Stimulated activated memory B cell treated with anti-CD40 and anti-IgM and Interleukin-4, amounts not matched to agents 10 μg/mL and 1 μg/mL and 100 μg/mL, for 72 hours (primary cell): Measurements from ENCODE around the gene GABRA5.
A peak's percentile ranks its signal among the peaks of the same experiment; 100 is the strongest.
"Not testable (repeated sequence)": the region's sequence is repeated elsewhere in the genome, so short reads cannot be mapped to it uniquely, and the experiment has no call there.

ENCODE experiments used
- ATAC-seq: fragments of 150-1000 bp; cut with Tn5 transposase; 2 replicates; pipeline ENCODE4 v1.10.0; 2021
- H3K27ac Mint-ChIP-seq: one replicate; pipeline ENCODE4 v1.8.0; 2022; ENCODE audit warnings: mild to moderate bottlenecking, mixed read lengths
- H3K27me3 Mint-ChIP-seq: one replicate; pipeline ENCODE4 v1.8.0; 2022; ENCODE audit warnings: mixed read lengths
- H3K36me3 Mint-ChIP-seq: one replicate; pipeline ENCODE4 v1.8.0; 2022; ENCODE audit warnings: mixed read lengths
- H3K4me1 Mint-ChIP-seq: one replicate; pipeline ENCODE4 v1.8.0; 2022; ENCODE audit warnings: mixed read lengths
- H3K4me3 Mint-ChIP-seq: one replicate; pipeline ENCODE4 v1.8.0; 2022; ENCODE audit warnings: mild to moderate bottlenecking, moderate library complexity, mixed read lengths
- H3K9me3 Mint-ChIP-seq: one replicate; pipeline ENCODE4 v1.8.0; 2022; ENCODE audit warnings: mixed read lengths

Gene GABRA5

GRCh38 chr15:26890451-26890850, 23.6 kb downstream of the GABRA5 start:
- Mint-ChIP-seq H3K4me3 (no peak overlapping the region), H3K27me3 (peaks cover 8% of the 10 kb centered on the region), H3K36me3 (no peaks in the 10 kb centered on the region), H3K27ac (no peak overlapping the region), H3K4me1 (no peaks in the 10 kb centered on the region), H3K9me3 (peaks cover 8% of the 10 kb centered on the region)
- ATAC-seq = no peak

GRCh38 chr15:26890988-26891387, 24.1 kb downstream of the GABRA5 start:
- Mint-ChIP-seq H3K4me1 (no peaks in the 10 kb centered on the region), H3K36me3 (no peaks in the 10 kb centered on the region), H3K27me3 (peaks cover 8% of the 10 kb centered on the region), H3K27ac (no peak overlapping the region), H3K4me3 (no peak overlapping the region), H3K9me3 (peaks cover 10% of the 10 kb centered on the region)
- ATAC-seq = no peak

GRCh38 chr15:26891448-26892181, 24.8 kb downstream of the GABRA5 start:
- Mint-ChIP-seq H3K9me3 (peaks cover 10% of the 10 kb centered on the region), H3K36me3 (no peaks in the 10 kb centered on the region), H3K4me3 (no peak overlapping the region), H3K4me1 (no peaks in the 10 kb centered on the region), H3K27me3 (peaks cover 8% of the 10 kb centered on the region), H3K27ac (no peak overlapping the region)
- ATAC-seq = peak; percentile 35

GRCh38 chr15:26892182-26892518, 25.3 kb downstream of the GABRA5 start:
- H3K9me3 Mint-ChIP-seq = peaks cover 10% of the 10 kb centered on the region
- no peaks in the 10 kb centered on the region for H3K36me3 Mint-ChIP-seq
- no peak overlapping the region for H3K27ac Mint-ChIP-seq
- H3K27me3 Mint-ChIP-seq = peaks cover 8% of the 10 kb centered on the region
- no peak for ATAC-seq
- H3K4me3 Mint-ChIP-seq = no peak overlapping the region
- H3K4me1 Mint-ChIP-seq = no peaks in the 10 kb centered on the region

- Mint-ChIP-seq H3K4me1 (no peaks in the 10 kb centered on the region), H3K27ac (no peak overlapping the region), H3K27me3 (peaks cover 8% of the 10 kb centered on the region), H3K36me3 (no peaks in the 10 kb centered on the region), H3K9me3 (peaks cover 10% of the 10 kb centered on the region), H3K4me3 (no peak overlapping the region)
- ATAC-seq = no peak
Observed at GRCh38 chr15:26892678-26893077, 25.8 kb downstream of the GABRA5 start.

GRCh38 chr15:26893351-26894065, 26.6 kb downstream of the GABRA5 start:
- peaks cover 10% of the 10 kb centered on the region for H3K9me3 Mint-ChIP-seq
- H3K4me1 Mint-ChIP-seq = no peaks in the 10 kb centered on the region
- no peak for ATAC-seq
- H3K27me3 Mint-ChIP-seq = peaks cover 8% of the 10 kb centered on the region
- H3K4me3 Mint-ChIP-seq = no peak overlapping the region
- no peaks in the 10 kb centered on the region for H3K36me3 Mint-ChIP-seq
- H3K27ac Mint-ChIP-seq = no peak overlapping the region

- peaks cover 8% of the 10 kb centered on the region for H3K27me3 Mint-ChIP-seq
- no peaks in the 10 kb centered on the region for H3K36me3 Mint-ChIP-seq
- peaks cover 10% of the 10 kb centered on the region for H3K9me3 Mint-ChIP-seq
- H3K27ac Mint-ChIP-seq = no peak overlapping the region
- ATAC-seq = no peak
- no peak overlapping the region for H3K4me3 Mint-ChIP-seq
- no peaks in the 10 kb centered on the region for H3K4me1 Mint-ChIP-seq
Observed at GRCh38 chr15:26894181-26894580, 27.3 kb downstream of the GABRA5 start.

- H3K4me3 Mint-ChIP-seq, H3K27me3 Mint-ChIP-seq, H3K36me3 Mint-ChIP-seq, ATAC-seq, H3K4me1 Mint-ChIP-seq, H3K27ac Mint-ChIP-seq: not testable (repeated sequence)
- H3K9me3 Mint-ChIP-seq = peaks cover 14% of the 10 kb centered on the region
Observed at GRCh38 chr15:26895346-26895745, 28.5 kb downstream of the GABRA5 start.

GRCh38 chr15:26899658-26900057, 32.8 kb downstream of the GABRA5 start:
- no peaks in the 10 kb centered on the region for H3K36me3 Mint-ChIP-seq
- H3K4me3 Mint-ChIP-seq = no peak overlapping the region
- ATAC-seq = no peak
- H3K4me1 Mint-ChIP-seq = no peaks in the 10 kb centered on the region
- H3K27me3 Mint-ChIP-seq = no peaks in the 10 kb centered on the region
- peaks cover 25% of the 10 kb centered on the region for H3K9me3 Mint-ChIP-seq
- no peak overlapping the region for H3K27ac Mint-ChIP-seq

- ATAC-seq = no peak
- no peak overlapping the region for H3K27ac Mint-ChIP-seq
Observed at GRCh38 chr15:26901041-26901440, 34.2 kb downstream of the GABRA5 start.

GRCh38 chr15:26910715-26911114, 43.9 kb downstream of the GABRA5 start:
- Mint-ChIP-seq H3K4me1 (no peaks in the 10 kb centered on the region), H3K27ac (no peak overlapping the region), H3K9me3 (peaks cover 5% of the 10 kb centered on the region), H3K4me3 (no peak overlapping the region), H3K27me3 (no peaks in the 10 kb centered on the region), H3K36me3 (peaks cover under 1% of the 10 kb centered on the region)
- ATAC-seq = no peak

More at GRCh38 chr15:26901041-26901440, 34.2 kb downstream of the GABRA5 start:
- Mint-ChIP-seq H3K9me3 (peaks cover 31% of the 10 kb centered on the region), H3K27me3 (no peaks in the 10 kb centered on the region), H3K36me3 (peaks cover 6% of the 10 kb centered on the region), H3K4me1 (no peaks in the 10 kb centered on the region), H3K4me3 (no peak overlapping the region)

- H3K36me3 Mint-ChIP-seq = no peaks in the 10 kb centered on the region
- no peaks in the 10 kb centered on the region for H3K27me3 Mint-ChIP-seq
- H3K4me3 Mint-ChIP-seq = no peak overlapping the region
- no peaks in the 10 kb centered on the region for H3K4me1 Mint-ChIP-seq
- H3K9me3 Mint-ChIP-seq = peaks cover 3% of the 10 kb centered on the region
- ATAC-seq = no peak
- H3K27ac Mint-ChIP-seq = no peak overlapping the region
Observed at GRCh38 chr15:26921433-26921832, 54.6 kb downstream of the GABRA5 start.

- no peak overlapping the region for H3K4me3 Mint-ChIP-seq
- H3K27me3 Mint-ChIP-seq = no peaks in the 10 kb centered on the region
- no peak overlapping the region for H3K27ac Mint-ChIP-seq
- H3K4me1 Mint-ChIP-seq = no peaks in the 10 kb centered on the region
- no peaks in the 10 kb centered on the region for H3K9me3 Mint-ChIP-seq
- H3K36me3 Mint-ChIP-seq = no peaks in the 10 kb centered on the region
- ATAC-seq = no peak
Observed at GRCh38 chr15:26926081-26926480, 59.2 kb downstream of the GABRA5 start.

- Mint-ChIP-seq H3K4me1 (no peaks in the 10 kb centered on the region), H3K9me3 (no peaks in the 10 kb centered on the region), H3K27ac (no peak overlapping the region), H3K4me3 (no peak overlapping the region), H3K27me3 (no peaks in the 10 kb centered on the region), H3K36me3 (no peaks in the 10 kb centered on the region)
- ATAC-seq = no peak
Observed at GRCh38 chr15:26928051-26928450, 61.2 kb downstream of the GABRA5 start.

GRCh38 chr15:26929588-26929987, 62.7 kb downstream of the GABRA5 start:
- no peak for ATAC-seq
- Mint-ChIP-seq H3K4me3 (no peak overlapping the region), H3K36me3 (no peaks in the 10 kb centered on the region), H3K27me3 (no peaks in the 10 kb centered on the region), H3K27ac (no peak overlapping the region), H3K4me1 (no peaks in the 10 kb centered on the region), H3K9me3 (no peaks in the 10 kb centered on the region)

- Mint-ChIP-seq H3K4me3 (no peak overlapping the region), H3K27me3 (no peaks in the 10 kb centered on the region), H3K9me3 (peaks cover 5% of the 10 kb centered on the region), H3K4me1 (no peaks in the 10 kb centered on the region), H3K36me3 (no peaks in the 10 kb centered on the region), H3K27ac (no peak overlapping the region)
- no peak for ATAC-seq
Observed at GRCh38 chr15:26934848-26935247, 68.0 kb downstream of the GABRA5 start.
